HG03097 (cell line): Measurements from ENCODE around the gene ASB4.

ENCODE experiments used
- ATAC-seq: cut with Tn5 transposase; IDR thresholded peaks from one replicate; pipeline ENCODE4 v1.9.1; 2021; ENCODE audit not compliant: unreplicated experiment, low FRiP score

ASB4 gene

GRCh38 chr7:95525503-95525902, 39.8 kb downstream of the ASB4 start:
- ATAC-seq: no peak

DNA sequence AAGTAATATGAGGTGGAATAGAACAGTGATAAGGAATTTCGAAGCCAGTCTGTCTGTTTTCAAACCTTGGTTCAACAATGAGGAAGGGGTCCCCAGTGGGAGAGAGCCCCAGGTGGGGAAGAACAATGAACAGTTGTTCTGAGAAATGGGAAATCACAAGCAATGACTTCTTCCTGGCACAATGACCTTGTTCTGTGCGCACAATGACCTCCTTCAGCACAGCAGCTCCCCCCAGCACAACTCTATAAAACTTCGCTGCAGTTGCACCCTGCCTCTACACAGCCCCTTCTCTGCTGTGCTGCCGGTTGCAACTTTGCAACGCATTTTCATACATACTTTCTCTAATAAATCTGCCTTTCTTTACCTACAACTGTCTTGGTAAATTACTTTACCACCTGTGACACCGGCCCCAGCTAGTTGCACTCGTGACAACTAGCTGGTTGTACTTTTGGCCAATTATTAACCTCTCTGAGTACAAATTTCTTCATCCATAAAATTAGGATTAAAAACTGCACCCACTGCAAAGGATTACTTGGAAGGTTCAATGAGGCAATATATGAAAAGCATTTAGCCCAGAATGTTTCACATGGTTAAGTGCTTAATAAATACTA, 40.5 kb downstream of the ASB4 start:
- ATAC-seq: no peak

- no peak for ATAC-seq
Observed at GRCh38 chr7:95527033-95527775, 41.5 kb downstream of the ASB4 start.

DNA sequence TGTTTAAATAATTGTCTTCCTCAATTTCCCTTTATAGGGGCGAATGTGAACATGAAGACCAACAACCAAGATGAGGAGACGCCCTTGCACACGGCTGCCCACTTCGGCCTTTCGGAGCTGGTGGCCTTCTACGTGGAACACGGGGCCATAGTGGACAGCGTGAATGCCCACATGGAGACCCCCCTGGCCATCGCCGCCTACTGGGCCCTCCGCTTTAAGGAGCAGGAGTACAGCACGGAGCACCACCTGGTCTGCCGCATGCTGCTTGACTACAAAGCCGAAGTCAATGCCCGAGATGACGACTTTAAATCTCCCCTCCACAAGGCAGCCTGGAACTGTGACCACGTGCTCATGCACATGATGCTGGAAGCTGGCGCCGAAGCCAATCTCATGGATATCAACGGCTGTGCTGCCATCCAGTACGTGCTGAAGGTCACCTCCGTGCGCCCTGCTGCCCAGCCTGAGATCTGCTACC, 42.1 kb downstream of the ASB4 start:
- ATAC-seq: no peak

- ATAC-seq: no peak
Observed at GRCh38 chr7:95529701-95530100, 44.0 kb downstream of the ASB4 start.

GRCh38 chr7:95530881-95531280, 45.1 kb downstream of the ASB4 start:
- ATAC-seq: no peak

DNA sequence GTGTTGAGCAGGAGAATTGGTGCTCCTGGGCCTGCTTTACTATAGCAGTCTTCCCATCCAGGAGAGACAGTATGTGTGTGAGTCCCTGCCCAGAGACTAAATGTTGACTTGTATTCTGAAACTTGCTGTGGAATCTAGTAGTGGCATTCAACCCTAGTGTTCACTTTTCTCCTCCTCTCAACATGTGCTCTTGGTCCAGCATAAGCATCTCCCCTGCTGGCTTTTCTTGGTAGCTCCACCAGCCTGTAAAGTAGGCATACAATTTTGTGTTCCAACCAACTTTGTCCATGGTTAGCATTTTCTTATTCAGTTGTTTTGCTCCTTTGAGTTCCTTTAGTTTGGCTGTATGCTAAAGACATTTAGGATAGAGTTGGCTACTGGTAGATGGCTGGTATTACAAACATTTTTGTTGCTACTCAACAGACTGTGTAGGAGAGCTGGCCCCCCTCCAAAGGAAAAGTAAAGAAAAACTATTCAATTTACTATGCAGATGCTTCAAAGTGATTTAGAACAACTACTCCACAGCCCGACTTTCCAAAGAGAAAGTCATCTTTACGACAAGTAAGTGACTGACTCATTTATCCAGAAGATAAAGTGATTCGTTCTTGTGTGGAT, 46.0 kb downstream of the ASB4 start:
- no peak for ATAC-seq

DNA sequence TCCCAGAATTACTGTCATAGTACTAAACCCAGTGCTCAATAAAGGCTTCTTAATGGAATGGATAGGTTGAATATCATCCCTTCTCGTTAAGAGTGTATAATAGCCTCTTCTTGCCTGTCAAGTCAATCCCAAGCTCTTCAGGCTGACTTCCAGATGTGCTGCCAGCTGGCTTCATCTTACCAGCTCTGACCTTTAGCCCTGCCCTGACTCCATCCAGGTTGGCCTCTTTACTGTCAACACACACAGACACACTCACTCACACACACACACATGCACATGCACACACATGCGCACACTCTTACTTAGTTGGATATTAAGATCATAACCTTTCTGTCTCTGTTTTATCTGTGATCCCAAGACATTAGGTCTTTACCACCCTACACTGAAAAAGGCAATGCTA, 49.1 kb downstream of the ASB4 start:
- no peak for ATAC-seq

DNA sequence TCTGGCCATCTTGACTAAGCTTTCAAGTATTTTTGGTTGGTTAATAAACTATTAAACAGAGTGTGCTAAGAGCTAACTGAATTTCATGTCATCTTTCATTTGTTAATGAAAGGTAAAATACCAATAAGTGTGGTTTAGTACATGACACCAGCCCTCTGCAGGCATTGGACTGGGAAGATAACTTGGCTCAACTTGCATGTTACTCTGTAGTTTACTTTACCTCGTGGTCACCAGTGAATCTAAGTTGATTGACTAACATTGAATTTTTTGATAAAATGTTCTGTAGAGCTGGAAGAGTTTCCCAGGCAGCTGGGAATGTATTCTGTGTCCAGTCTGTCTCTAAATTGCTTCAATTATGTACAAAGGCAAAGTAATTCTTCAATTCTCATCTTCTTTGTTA, 49.9 kb downstream of the ASB4 start:
- ATAC-seq: no peak

DNA sequence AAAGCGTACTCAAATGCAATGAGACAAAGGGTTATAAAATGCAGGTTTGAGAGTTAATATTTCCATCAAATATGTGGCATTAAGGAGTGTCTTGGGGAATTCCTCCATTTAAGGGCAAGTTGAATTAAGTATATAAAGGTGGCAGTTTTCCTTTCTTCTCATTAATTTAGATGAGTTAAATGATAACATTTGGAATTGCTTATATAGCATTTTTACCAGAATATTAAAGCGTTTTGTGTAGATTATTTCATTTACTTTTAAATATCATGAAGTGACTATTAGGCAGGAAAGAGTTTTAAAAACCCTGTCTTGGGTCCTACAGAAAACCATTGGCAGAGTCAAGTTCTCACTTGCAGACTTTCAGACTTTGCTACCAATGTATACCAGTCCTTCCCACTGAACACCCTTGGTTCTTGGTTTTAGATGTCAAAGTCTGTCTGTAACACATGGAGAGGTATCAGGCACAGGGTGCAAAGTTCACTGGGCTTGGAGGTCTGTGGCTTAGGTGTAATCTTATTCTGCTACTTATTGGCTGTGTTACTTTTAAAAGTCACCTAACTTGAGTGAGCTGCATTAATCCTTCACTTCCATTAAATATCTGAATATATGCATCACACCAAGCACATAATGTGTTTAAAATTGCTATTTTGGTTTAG, 51.0 kb downstream of the ASB4 start:
- ATAC-seq: no peak

DNA sequence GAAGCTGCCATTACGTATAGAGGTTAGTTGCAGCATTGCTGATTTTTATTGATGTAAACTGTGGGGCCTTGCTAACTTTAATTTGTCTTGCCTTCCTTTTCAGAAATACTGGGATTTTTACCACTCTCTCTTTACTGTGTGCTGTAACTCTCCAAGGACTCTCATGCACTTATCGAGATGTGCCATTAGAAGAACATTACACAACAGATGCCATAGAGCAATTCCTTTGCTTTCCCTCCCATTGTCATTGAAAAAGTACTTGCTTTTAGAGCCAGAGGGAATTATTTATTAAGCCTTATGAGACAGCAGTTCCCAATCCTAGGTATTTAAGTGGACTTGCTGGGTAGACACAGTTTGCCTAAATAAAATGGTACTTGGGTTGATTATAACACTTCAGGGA, 51.7 kb downstream of the ASB4 start:
- no peak for ATAC-seq

DNA sequence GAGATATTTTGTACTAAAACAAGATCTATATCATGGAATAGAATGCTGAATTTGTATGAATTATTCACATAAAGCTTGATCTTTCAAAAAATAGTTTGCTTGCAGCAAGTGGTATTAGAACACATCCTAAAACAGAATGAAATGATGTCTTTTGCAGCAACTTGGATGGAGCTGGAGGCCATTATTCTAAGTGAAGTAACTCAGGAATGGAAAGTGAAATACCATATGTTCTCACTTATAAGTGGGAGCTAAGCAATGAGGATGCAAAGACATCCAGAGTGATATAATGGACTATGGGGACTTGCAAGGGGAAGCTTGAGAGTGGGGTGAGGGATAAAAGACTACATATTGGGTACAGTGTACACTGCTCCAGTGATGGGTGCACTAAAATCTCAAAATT, 53.7 kb downstream of the ASB4 start:
- ATAC-seq: no peak

DNA sequence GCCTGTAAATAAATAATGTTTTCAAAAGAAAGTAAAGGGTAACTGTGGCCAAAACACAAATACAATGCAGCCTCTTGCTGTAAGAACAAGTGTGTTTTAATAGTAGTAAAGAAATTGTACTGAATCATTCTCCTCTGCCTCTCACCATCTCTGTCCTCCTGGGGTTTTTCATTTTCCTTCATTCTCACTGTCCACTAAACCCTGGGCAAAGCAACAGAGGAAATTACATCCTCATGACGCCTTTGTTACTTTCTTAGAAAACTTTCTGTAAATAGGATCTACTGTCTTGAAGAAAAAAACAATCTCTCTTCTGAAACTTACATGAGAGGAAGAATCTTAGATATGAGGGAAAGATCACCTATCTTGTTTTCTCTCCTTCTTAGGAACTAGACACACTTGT, 54.6 kb downstream of the ASB4 start:
- no peak for ATAC-seq

DNA sequence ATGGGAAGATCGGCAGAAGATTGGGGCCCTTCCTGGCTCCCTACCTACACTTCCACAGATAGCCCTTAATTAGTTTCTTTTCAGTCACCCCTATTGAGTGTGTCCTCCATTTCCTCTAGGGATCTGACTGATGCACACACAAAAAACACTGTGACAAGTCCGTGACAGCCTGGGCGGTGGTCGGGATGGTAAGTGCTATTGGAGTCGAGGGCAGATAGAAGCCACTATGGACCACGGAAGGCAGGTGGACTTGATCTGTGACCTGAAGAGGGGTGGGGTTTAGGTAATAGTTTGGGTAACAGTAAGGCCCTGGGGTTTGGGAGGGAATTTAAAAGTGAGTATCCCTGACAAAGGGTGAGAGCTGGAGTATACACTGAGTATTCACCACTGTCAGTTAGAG, 57.6 kb downstream of the ASB4 start:
- no peak for ATAC-seq

- no peak for ATAC-seq
Observed at GRCh38 chr7:95544171-95544570, 58.4 kb downstream of the ASB4 start.

DNA sequence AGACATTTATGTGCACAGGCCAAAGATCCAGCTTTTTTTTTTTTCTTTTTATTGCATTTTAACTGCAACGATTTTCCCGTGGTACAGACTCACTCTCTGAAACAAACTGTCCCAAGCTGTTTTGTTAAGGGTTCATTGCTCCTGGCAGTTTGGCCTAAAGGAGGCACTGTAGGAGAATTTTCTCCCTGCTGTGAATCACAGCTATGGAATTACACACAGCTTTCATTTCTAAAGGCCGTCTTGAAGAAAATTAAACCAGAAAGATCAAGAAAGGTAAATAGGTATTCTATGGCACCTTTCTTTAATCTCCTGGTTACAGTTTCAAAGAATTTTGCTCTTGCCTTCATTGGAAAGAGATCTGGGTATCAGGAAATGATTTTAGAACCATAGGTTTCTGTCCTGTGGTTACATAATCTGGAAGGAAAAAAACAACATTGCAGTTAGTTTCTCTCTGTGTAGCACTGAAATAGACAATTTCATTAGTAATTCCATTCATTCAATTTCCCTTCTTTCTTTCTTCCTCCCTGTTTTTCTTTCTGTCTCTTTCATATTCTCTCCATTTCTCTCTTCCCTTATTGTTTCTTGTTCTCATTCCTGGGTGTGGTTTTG, 59.4 kb downstream of the ASB4 start:
- ATAC-seq: no peak

DNA sequence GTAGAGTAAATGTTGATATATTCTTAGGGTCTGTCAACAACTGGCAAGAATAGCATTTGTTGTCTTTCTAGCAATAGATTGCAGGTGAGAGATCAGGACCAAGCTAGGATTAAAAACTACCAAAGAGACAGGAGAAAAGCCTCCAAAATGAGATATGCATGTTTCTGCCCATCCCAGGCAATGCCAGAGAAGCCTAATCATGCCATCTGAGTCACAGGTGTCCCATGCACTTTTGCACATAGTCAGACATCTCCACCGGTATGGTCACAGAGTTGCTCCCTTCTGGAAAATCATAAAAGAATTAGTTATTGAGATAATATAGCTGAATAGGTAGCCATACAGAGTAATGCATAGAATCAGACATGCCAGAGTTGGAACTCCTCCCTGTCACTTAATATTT, 59.9 kb downstream of the ASB4 start:
- ATAC-seq: no peak

DNA sequence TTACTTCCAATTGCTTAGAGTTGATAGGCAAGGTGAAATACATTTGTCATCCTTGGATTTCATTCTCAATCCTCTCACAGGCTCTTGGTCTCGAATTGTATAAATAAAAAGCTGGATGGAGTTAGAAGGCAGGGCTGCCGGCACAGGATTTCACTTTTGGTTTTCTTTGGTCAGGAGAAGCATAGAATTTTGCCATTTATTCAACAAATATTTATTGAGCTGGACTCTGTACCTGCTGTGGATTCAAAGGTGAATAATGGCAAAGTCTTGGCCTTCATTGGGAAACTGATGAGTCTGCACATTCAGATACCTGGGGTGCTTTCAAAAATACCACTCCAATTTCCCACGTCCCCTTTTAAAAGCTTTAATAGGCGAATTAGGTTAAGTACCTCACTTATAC, 60.9 kb downstream of the ASB4 start:
- no peak for ATAC-seq

DNA sequence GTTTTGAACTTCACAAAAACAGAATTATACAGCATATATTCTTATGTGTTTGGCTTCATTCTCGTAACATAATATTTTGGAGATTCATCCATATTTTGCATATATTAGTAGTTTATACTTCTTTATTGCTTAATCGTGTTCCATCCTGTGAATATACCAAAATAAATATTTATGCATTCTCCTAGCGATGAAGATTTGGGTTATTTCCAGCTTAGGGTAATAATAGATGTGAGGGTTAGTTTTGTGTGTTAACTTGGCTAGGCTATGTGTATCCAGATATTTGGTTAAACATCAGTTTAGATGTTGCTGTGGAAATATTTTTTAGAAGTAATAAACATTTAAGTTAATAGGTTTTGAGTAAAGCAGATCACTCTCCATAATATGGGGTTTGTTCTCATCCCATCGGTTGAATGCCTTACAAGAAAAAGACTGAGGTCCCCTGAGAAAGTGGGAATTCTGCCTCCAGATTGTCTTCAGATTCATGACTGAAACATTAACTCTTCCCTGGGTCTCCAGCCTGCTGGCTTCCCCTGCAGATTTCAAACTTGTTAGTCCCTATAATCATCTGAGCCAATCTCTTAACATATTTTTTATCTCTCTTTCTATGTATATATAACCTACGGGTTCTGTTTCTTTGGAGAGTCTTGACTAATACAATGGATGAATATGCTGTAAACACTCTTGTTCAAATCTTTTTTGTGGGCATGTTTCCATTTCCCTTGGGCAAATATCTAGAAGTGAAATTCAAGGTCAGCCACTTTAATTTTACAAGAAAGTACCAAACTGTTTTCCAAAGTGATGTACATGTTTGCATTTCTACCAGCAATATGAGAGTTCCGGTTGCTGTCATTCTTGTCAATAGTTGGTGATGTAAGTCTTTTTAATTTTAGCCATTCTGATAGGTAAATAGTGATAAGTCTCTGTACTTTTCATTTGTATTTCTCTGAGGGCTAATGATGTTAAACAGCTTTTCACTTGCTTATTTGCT, 61.9 kb downstream of the ASB4 start:
- no peak for ATAC-seq
